GM18526 (cell line): ENCODE measurements around the gene PTGES2.

Source experiments
- POLR2A ChIP-seq: IDR thresholded peaks from 3 replicates; pipeline ENCODE4 v1.6.1; 2011; ENCODE audit not compliant: insufficient read length; ENCODE audit errors: extremely low read depth

Gene PTGES2

GRCh38 chr9:128115187-128116103 lies 12.1 kb downstream of the PTGES2 start:
- no peak for TF ChIP-seq POLR2A

DNA sequence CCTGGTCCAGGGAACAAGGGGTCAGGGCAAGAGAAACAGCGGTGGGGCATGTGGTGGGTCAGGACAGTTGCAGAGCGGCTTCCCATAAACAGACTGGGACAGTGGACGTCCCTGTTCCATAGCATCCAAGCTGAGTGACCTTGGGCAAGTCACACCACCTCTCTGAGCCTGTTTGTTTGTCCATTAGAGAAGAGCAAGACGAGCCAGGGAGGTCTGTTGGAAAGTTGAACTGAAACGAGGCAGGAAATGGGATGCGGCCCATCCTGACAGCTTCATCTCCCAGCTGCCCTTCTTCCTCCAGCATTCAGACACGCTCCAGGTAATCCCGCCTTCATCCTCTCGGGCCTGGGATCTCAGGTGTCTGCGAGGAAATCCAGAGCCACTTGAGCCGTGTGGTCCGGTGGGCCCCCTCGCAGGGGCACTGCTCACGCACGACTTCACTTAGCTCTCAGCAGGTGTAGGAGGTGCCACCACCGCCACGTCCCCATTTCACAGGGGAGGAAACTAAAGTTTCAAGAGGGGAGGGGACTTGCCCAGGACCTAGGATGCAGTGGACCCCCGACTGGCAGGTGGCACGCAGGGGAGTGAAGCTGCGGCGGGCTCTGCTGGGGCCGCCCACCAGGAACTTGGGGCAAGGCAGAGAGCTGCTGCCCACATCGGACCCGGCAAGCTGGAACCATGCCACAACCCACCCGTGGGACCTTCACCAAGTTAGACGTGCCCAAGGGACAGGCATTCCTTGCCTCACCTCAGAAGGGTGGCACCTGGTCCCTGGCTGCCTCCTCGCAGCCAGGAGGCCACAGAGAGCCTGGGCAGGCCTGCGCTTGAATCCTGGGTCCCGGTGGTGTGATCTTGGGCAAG lies 13.0 kb downstream of the PTGES2 start:
- TF ChIP-seq POLR2A = no peak

DNA sequence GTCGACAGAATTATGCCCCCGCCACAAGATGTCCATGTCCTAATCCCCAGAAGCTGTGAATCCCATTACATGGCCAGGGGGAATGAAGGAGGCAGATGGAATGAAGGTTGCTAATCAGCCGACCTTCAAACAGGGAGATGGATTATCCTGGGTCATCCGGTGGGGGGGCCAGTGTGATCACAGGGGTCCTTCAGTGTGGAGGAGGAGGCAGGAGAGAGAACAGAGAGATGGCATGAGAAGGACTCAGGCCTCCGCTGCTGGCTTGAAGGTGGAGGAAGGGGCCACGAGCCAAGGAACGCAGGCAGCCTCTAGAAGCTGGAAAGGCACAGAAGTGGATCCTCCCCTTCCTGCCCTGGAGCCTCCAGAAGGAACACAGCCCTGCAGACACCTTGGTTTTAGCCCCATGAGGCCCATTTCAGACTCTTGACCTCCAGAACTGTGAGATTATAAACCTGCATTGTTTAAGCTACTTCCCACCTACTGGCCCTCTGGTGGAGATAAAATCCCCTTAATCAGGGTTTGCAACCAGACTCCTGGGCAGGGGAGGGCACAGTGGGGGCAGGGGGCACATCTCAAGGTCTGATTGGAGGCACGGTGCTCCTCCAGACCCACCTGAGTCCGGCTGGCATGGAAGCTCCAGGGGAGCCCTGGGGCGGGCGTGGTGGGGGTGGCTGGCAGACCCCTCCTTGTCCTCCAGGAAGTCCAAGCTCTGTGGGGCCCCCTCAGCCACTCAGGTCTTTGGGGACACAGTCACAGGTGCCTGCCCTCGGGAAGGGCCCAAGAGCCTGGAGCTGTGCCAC lies 13.8 kb downstream of the PTGES2 start:
- TF ChIP-seq POLR2A = no peak

DNA sequence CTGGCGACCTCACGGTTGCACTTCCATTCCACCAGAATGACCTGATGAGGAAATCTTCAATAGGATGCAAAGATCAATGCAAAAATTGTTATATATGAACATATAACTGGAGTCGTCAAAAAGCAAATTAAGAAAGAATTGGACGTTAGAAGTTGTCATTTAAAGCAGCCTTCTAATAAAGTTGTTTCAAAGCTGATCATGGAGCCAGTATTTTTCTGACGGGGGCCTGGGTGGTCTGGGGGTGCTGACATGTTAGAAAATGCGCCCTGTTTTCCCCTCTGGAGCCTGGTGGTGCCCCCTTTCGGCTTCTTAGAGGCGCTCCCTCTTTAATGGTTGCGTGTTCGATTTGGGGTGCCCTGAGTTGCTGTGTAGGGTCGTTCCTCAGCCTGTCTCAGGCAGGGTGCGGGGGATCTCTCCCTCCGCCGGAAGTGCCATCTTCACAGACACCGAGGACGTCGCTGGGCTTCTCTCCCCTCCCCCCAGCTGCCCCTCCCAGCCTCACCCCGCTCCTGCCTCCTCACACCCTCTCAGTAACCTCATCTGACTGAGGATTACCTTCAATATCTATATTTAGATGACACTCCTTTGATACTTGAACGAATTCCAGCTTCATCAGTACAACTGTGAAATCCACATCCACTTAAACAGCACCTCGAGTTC lies 18.3 kb downstream of the PTGES2 start:
- TF ChIP-seq POLR2A = no peak

DNA sequence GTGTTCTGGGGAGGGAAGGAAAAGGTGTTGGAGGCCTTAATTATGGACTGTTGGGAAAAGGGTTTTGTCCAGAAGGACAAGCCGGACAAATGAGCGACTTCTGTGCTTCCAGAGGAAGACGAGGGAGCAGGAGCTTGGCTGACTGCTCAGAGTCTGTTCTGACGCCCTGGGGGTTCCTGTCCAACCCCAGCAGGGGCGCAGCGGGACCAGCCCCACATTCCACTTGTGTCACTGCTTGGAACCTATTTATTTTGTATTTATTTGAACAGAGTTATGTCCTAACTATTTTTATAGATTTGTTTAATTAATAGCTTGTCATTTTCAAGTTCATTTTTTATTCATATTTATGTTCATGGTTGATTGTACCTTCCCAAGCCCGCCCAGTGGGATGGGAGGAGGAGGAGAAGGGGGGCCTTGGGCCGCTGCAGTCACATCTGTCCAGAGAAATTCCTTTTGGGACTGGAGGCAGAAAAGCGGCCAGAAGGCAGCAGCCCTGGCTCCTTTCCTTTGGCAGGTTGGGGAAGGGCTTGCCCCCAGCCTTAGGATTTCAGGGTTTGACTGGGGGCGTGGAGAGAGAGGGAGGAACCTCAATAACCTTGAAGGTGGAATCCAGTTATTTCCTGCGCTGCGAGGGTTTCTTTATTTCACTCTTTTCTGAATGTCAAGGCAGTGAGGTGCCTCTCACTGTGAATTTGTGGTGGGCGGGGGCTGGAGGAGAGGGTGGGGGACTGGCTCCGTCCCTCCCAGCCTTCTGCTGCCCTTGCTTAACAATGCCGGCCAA lies 19.1 kb downstream of the PTGES2 start:
- no peak for TF ChIP-seq POLR2A

- TF ChIP-seq POLR2A = no peak
These were observed 19.9 kb downstream of the PTGES2 start for GRCh38 chr9:128107468-128108268.

DNA sequence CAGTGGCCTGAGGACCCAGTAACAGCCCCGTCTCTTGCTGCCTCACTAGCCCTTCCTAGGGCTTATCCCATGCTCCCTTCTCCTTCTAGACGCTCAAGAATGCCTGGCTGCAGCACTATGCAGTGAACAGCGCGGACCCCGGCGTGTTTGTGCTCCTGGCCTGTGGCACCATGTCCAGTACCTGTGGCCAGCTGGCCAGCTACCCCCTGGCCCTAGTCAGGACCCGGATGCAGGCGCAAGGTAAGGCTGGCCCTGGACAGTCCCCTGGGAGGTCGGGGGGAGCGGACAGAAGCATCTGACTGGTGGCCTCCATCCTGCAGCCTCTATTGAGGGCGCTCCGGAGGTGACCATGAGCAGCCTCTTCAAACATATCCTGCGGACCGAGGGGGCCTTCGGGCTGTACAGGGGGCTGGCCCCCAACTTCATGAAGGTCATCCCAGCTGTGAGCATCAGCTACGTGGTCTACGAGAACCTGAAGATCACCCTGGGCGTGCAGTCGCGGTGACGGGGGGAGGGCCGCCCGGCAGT lies 20.5 kb downstream of the PTGES2 start:
- no peak for TF ChIP-seq POLR2A

DNA sequence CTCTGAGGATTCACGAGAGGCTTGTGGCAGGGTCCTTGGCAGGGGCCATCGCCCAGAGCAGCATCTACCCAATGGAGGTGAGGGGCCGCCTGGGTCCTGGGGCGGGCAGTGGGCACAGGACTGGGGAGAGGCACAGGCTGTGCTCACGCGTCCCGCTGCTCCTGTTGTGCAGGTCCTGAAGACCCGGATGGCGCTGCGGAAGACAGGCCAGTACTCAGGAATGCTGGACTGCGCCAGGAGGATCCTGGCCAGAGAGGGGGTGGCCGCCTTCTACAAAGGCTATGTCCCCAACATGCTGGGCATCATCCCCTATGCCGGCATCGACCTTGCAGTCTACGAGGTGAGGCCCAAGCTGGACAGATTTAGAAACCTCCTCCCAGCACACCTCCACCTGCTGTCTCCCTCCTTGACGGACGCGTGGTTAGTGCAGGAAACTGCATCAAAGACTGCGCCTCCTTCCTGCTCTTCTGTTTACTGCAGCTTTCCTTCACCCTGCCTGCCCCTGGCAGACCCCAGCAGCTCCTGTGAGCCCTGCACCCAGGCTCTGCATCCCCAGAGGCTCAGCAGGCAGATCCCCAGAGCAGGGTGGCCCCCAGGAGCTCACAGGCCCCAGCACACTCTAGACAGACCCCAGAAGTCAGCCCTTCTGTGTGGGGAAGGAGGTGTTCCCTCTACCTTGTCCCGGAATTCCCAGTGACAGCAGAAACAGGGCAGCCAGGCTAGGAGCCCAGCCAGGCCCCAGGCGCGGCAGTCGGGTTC lies 21.2 kb downstream of the PTGES2 start:
- no peak for TF ChIP-seq POLR2A

- TF ChIP-seq POLR2A = no peak
These were observed 21.9 kb downstream of the PTGES2 start for GRCh38 chr9:128105538-128106175.

DNA sequence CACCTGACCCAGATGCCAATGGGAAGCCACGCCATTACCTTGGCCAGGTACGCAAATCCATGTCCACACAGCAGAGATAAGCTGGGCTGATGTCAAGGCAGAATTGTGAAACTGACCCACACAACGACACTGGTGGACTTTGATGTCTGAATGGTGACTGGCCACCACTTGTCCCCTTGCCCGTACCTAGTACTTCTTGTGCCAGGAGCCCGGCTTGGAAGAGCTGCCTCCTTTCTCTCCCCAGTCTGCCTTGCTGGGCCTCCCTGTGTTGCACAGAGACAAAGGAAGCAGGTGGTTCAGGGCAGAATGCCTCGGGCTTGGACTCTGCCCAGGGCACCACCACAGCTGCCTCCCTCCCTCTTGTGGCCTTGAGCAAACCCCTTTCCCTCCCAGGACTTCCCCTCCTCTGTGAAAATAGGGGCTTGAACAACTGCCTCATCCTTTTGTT lies 23.3 kb downstream of the PTGES2 start:
- no peak for TF ChIP-seq POLR2A

DNA sequence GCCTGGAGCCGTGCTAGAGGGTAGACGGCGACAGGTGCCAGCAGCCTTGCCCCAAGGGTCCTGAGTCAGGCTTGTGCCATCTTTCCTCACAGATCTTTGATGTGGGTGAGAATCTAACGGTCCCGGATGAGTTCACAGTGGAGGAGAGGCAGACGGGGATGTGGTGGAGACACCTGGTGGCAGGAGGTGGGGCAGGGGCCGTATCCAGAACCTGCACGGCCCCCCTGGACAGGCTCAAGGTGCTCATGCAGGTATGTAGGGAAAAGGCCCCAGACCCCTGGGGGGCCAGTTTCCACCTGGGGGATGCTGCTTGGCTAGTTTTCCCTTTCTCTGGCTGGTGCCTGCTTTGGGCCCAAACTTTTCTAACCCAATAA lies 24.0 kb downstream of the PTGES2 start:
- TF ChIP-seq POLR2A = no peak
